K562 (cell line): Measurements from ENCODE around the gene YES1. TPM values are rescaled to one million over a fixed set of nuclear protein-coding genes. Genes with fewer than 3 reads are reported as not detected.
A peak's percentile ranks its signal among the peaks of the same experiment; 100 is the strongest.

ENCODE experiments used
- ARID2 ChIP-seq: fragments of 450-650 bp; IDR thresholded peaks from 2 replicates; pipeline ENCODE4 v1.6.1; 2017; ENCODE audit warnings: antibody characterized with exemption, mild to moderate bottlenecking
- ATF2 ChIP-seq: sonication (generic); formaldehyde crosslinking; IDR thresholded peaks from 2 replicates; pipeline ENCODE4 v1.8.1; 2022; ENCODE audit warnings: missing genetic modification reagents
- CC2D1A ChIP-seq: fragments of 450-650 bp; IDR thresholded peaks from 2 replicates; pipeline ENCODE4 v1.6.1; 2017; ENCODE audit warnings: mild to moderate bottlenecking
- DLX4 ChIP-seq: fragments of 250-450 bp; sonication (Bioruptor Pico); IDR thresholded peaks from 2 replicates; pipeline ENCODE4 v1.6.1; 2021; ENCODE audit warnings: mild to moderate bottlenecking
- ERF ChIP-seq: fragments of 450-650 bp; formaldehyde crosslinking; IDR thresholded peaks from 2 replicates; pipeline ENCODE4 v1.4.0; 2020; ENCODE audit warnings: mild to moderate bottlenecking, mixed read lengths
- MBD1 ChIP-seq: fragments of 250-450 bp; sonication (Bioruptor Pico); IDR thresholded peaks from 2 replicates; pipeline ENCODE4 v1.8.0; 2022; ENCODE audit warnings: inconsistent platforms
- MBD2 ChIP-seq: sonication (generic); IDR thresholded peaks from 2 replicates; pipeline ENCODE4 v1.6.1; 2016; ENCODE audit warnings: low read depth, borderline replicate concordance
- MLX ChIP-seq, 2 experiments: fragments of 450-650 bp in 1 of 2; sonication (generic) in 1 of 2; formaldehyde crosslinking; conservative IDR thresholded peaks; 2 replicates each; pipeline versions ENCODE4 v1.4.0 to v1.8.1; 2020 to 2022; ENCODE audit warnings: mild to moderate bottlenecking in 1 of 2, missing genetic modification reagents in 1 of 2
- NFE2L1 ChIP-seq: fragments of 450-650 bp; IDR thresholded peaks from 2 replicates; pipeline ENCODE4 v1.6.1; 2016; ENCODE audit warnings: missing genetic modification characterization, low read depth, mild to moderate bottlenecking, missing compliant biosample characterization, moderate library complexity, borderline replicate concordance
- PCBP2 ChIP-seq: fragments of 200-400 bp; formaldehyde crosslinking; IDR thresholded peaks from 2 replicates; pipeline ENCODE4 v1.6.1; 2018; ENCODE audit warnings: low read length, low read depth, mild to moderate bottlenecking, moderate library complexity; ENCODE audit not compliant: poor library complexity, severe bottlenecking
- RUNX1 ChIP-seq: sonication (generic); IDR thresholded peaks from 2 replicates; pipeline ENCODE4 v1.6.1; 2016; ENCODE audit warnings: antibody characterized with exemption, low read depth
- SNIP1 ChIP-seq: fragments of 450-650 bp; IDR thresholded peaks from 2 replicates; pipeline ENCODE4 v1.7.1; 2017; ENCODE audit warnings: low read depth, mild to moderate bottlenecking
- SRSF9 ChIP-seq: fragments of 200-400 bp; formaldehyde crosslinking; IDR thresholded peaks from 2 replicates; pipeline ENCODE4 v1.6.1; 2017; ENCODE audit warnings: low read depth, low read length, borderline replicate concordance
- STAT5B ChIP-seq: fragments of 250-450 bp; sonication (Bioruptor Pico); IDR thresholded peaks from 2 replicates; pipeline ENCODE4 v1.8.0; 2021; ENCODE audit warnings: mild to moderate bottlenecking, inconsistent platforms
- ZNF124 ChIP-seq: sonication (generic); formaldehyde crosslinking; IDR thresholded peaks from 2 replicates; pipeline ENCODE4 v1.8.1; 2022; ENCODE audit warnings: missing genetic modification reagents
- ZNF134 ChIP-seq: fragments of 250-450 bp; sonication (Bioruptor Pico); conservative IDR thresholded peaks from 2 replicates; pipeline ENCODE4 v1.4.0; 2020
- ZNF408 ChIP-seq: fragments of 250-450 bp; sonication (Bioruptor Pico); IDR thresholded peaks from 2 replicates; pipeline ENCODE4 v1.4.0; 2020; ENCODE audit warnings: low read depth, mild to moderate bottlenecking, moderate library complexity
- ZNF41 ChIP-seq: fragments of 250-450 bp; sonication (Bioruptor Pico); conservative IDR thresholded peaks from 2 replicates; pipeline ENCODE4 v1.4.0; 2020; ENCODE audit warnings: mild to moderate bottlenecking
- ZNF507 ChIP-seq: conservative IDR thresholded peaks from 2 replicates; pipeline ENCODE4 v1.6.1; 2017; ENCODE audit warnings: missing genetic modification characterization, missing compliant biosample characterization
- ZNF592 ChIP-seq: fragments of 450-650 bp; IDR thresholded peaks from 2 replicates; pipeline ENCODE4 v1.6.1; 2017; ENCODE audit warnings: antibody characterized with exemption, mild to moderate bottlenecking
- ZNF717 ChIP-seq: fragments of 250-450 bp; sonication (Bioruptor Pico); IDR thresholded peaks from 2 replicates; pipeline ENCODE4 v1.5.0; 2021
- polyA plus RNA-seq, 8 experiments: library from polyadenylated mRNA; depleted of rRNA in 4 of 8; stranded (reverse) in 5 of 8; unstranded in 3 of 8; fragments of >200 nt; fragmentation: Nextera tagmentation in 2 of 8; fragmentation: Illumina TruSeq in 1 of 8; extraction: Ambion mirVana in 2 of 8; extraction: Trizol in 1 of 8; gene quantifications; 2 replicates each; pipeline versions ENCODE4 v1.2.1 to v1.2.3, GENCODE V29; 2011 to 2014; ENCODE audit warnings: inconsistent platforms in 1 of 8, missing spikeins in 1 of 8
- total RNA-seq, 7 experiments: library from RNA; depleted of rRNA in 6 of 7; stranded (reverse); fragments of >200 nt in 6 of 7; fragmentation: Illumina TruSeq in 2 of 7; extraction: Trizol in 2 of 7; gene quantifications; 2 replicates each; pipeline versions ENCODE4 v1.2.1 to v1.2.3, GENCODE V29; 2011 to 2021; ENCODE audit warnings: low replicate concordance in 1 of 7

Gene YES1
- total and polyA plus RNA-seq, 9 of the 15 experiments (the other 6 are each of a cell fraction or from before 2014, with no cell fraction given) = 37.2 to 115 (median 77.7) TPM

GRCh38 chr18:841647-842370 lies 29.8 kb upstream of the YES1 start (continued):
- TF ChIP-seq ZNF592 = peak; percentile 66
- 0 out of 2 replicates have a peak, but pooled peaks have one; percentile 3 for TF ChIP-seq ZNF134
- TF ChIP-seq SRSF9 = no peak
- no peak for TF ChIP-seq SNIP1
- TF ChIP-seq ERF (CRISPR knock-in tag) = no peak
- no peak for TF ChIP-seq ZNF408 (CRISPR knock-in tag)
- TF ChIP-seq RUNX1 = no peak
- no peak for TF ChIP-seq MBD1 (CRISPR knock-in tag)
- no peak for TF ChIP-seq ATF2 (CRISPR knock-in tag)
- TF ChIP-seq ZNF124 (CRISPR knock-in tag) = no peak
- no peak for TF ChIP-seq CC2D1A
- no peak for TF ChIP-seq ZNF507 (tag)
- TF ChIP-seq DLX4 (CRISPR knock-in tag) = no peak
- no peak for TF ChIP-seq ZNF717 (CRISPR knock-in tag)
- TF ChIP-seq ARID2 = no peak; the same call in 1 of the 2 replicates
- TF ChIP-seq NFE2L1 (tag) = no peak
- no peak for TF ChIP-seq STAT5B (CRISPR knock-in tag)
- no peak for TF ChIP-seq ZNF41
- TF ChIP-seq MLX (CRISPR knock-in tag; conservative IDR thresholded peaks at IDR 0.05) = no peak
- no peak for TF ChIP-seq PCBP2
- no peak for TF ChIP-seq MBD2
